WTC11 (cell line): Measurements from ENCODE around the gene NOS3. TPM values are rescaled to one million over a fixed set of nuclear protein-coding genes. Genes with fewer than 3 reads are reported as not detected.

Source experiments
- AFF4 ChIP-seq: sonication (generic); formaldehyde crosslinking; IDR thresholded peaks from 2 replicates; pipeline ENCODE4 v1.8.1; 2023; ENCODE audit warnings: mild to moderate bottlenecking, missing genetic modification reagents, borderline replicate concordance
- ARID4B ChIP-seq: sonication (generic); formaldehyde crosslinking; IDR thresholded peaks from 2 replicates; pipeline ENCODE4 v1.8.0; 2023; ENCODE audit warnings: missing genetic modification reagents, mild to moderate bottlenecking, borderline replicate concordance
- ATF3 ChIP-seq: sonication (generic); formaldehyde crosslinking; conservative IDR thresholded peaks from 2 replicates; pipeline ENCODE4 v1.8.1; 2022; ENCODE audit warnings: mild to moderate bottlenecking, missing genetic modification reagents
- ATF6 ChIP-seq: sonication (generic); formaldehyde crosslinking; IDR thresholded peaks from 2 replicates; pipeline ENCODE4 v1.8.1; 2023; ENCODE audit warnings: mild to moderate bottlenecking, missing genetic modification reagents
- ELF4 ChIP-seq: sonication (generic); formaldehyde crosslinking; IDR thresholded peaks from 2 replicates; pipeline ENCODE4 v1.8.1; 2022; ENCODE audit warnings: low read depth, mild to moderate bottlenecking, moderate library complexity, missing genetic modification reagents
- ERG ChIP-seq: fragments of 250-450 bp; sonication (Bioruptor Pico); IDR thresholded peaks from 2 replicates; pipeline ENCODE4 v1.8.0; 2021; ENCODE audit warnings: mild to moderate bottlenecking
- ESRRA ChIP-seq: sonication (generic); formaldehyde crosslinking; IDR thresholded peaks from 2 replicates; pipeline ENCODE4 v1.8.1; 2022; ENCODE audit warnings: mild to moderate bottlenecking, missing genetic modification reagents, borderline replicate concordance
- ETV6 ChIP-seq: sonication (generic); formaldehyde crosslinking; IDR thresholded peaks from 2 replicates; pipeline ENCODE4 v1.8.1; 2022; ENCODE audit warnings: mild to moderate bottlenecking, missing genetic modification reagents
- FOXK1 ChIP-seq: sonication (generic); formaldehyde crosslinking; IDR thresholded peaks from 2 replicates; pipeline ENCODE4 v1.8.0; 2022; ENCODE audit warnings: mild to moderate bottlenecking, moderate library complexity, missing genetic modification reagents
- GABPB1 ChIP-seq: sonication (generic); formaldehyde crosslinking; IDR thresholded peaks from 2 replicates; pipeline ENCODE4 v1.8.1; 2023; ENCODE audit warnings: mild to moderate bottlenecking, missing genetic modification reagents
- IRF1 ChIP-seq: sonication (generic); formaldehyde crosslinking; IDR thresholded peaks from 2 replicates; pipeline ENCODE4 v1.8.0; 2023; ENCODE audit warnings: missing genetic modification reagents
- MYBL2 ChIP-seq: sonication (generic); formaldehyde crosslinking; IDR thresholded peaks from 2 replicates; pipeline ENCODE4 v1.8.1; 2023; ENCODE audit warnings: mild to moderate bottlenecking, moderate library complexity, missing genetic modification reagents
- NR1H2 ChIP-seq: sonication (generic); formaldehyde crosslinking; IDR thresholded peaks from 2 replicates; pipeline ENCODE4 v1.9.0; 2021; ENCODE audit warnings: mild to moderate bottlenecking, moderate library complexity, missing genetic modification reagents
- SOX15 ChIP-seq: fragments of 250-450 bp; sonication (Bioruptor Pico); IDR thresholded peaks from 2 replicates; pipeline ENCODE4 v1.9.0; 2021; ENCODE audit warnings: mild to moderate bottlenecking
- ZNF121 ChIP-seq: sonication (generic); formaldehyde crosslinking; IDR thresholded peaks from 2 replicates; pipeline ENCODE4 v1.8.0; 2023; ENCODE audit warnings: missing genetic modification reagents
- ZNF219 ChIP-seq: sonication (generic); formaldehyde crosslinking; IDR thresholded peaks from 2 replicates; pipeline ENCODE4 v1.8.0; 2023; ENCODE audit warnings: missing genetic modification reagents, mild to moderate bottlenecking, borderline replicate concordance
- ZNF263 ChIP-seq: sonication (generic); formaldehyde crosslinking; IDR thresholded peaks from 2 replicates; pipeline ENCODE4 v1.8.1; 2022; ENCODE audit warnings: low read depth, mild to moderate bottlenecking, moderate library complexity, missing genetic modification reagents
- ZNF281 ChIP-seq: sonication (generic); formaldehyde crosslinking; IDR thresholded peaks from 2 replicates; pipeline ENCODE4 v1.8.0; 2023; ENCODE audit warnings: mild to moderate bottlenecking, missing genetic modification reagents
- ZNF396 ChIP-seq: fragments of 250-450 bp; sonication (Bioruptor Pico); IDR thresholded peaks from 2 replicates; pipeline ENCODE4 v1.8.0; 2021; ENCODE audit warnings: mild to moderate bottlenecking, moderate library complexity, borderline replicate concordance
- ZNF416 ChIP-seq: fragments of 250-450 bp; sonication (Bioruptor Pico); IDR thresholded peaks from 2 replicates; pipeline ENCODE4 v1.9.0; 2021; ENCODE audit warnings: mild to moderate bottlenecking, inconsistent platforms
- total RNA-seq: library from RNA; stranded (reverse); gene quantifications from 3 replicates; pipeline ENCODE4 v1.2.3, GENCODE V29; 2021
- TF ChIP-seq, protein P1 (sequence below): fragments of 250-450 bp; sonication (Bioruptor Pico); IDR thresholded peaks from 2 replicates; pipeline ENCODE4 v1.9.0; 2021; ENCODE audit warnings: mild to moderate bottlenecking
- TF ChIP-seq, protein P2 (sequence below): sonication (generic); formaldehyde crosslinking; IDR thresholded peaks from 2 replicates; pipeline ENCODE4 v1.8.1; 2022; ENCODE audit warnings: missing genetic modification reagents, borderline replicate concordance

Gene NOS3
- total RNA-seq, 1 experiment from 2014 or later, result 6.6 TPM

GRCh38 chr7:151051108-151051507, 60.3 kb downstream of the NOS3 start (continued):
- peak; percentile 83; the same call in 1 of the 2 replicates for TF ChIP-seq AFF4
- TF ChIP-seq ETV6, result peak; percentile 97
- no peak for TF ChIP-seq GABPB1 (CRISPR knock-in tag)
- TF ChIP-seq, protein P1, sequence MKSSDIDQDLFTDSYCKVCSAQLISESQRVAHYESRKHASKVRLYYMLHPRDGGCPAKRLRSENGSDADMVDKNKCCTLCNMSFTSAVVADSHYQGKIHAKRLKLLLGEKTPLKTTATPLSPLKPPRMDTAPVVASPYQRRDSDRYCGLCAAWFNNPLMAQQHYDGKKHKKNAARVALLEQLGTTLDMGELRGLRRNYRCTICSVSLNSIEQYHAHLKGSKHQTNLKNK (CRISPR knock-in tag), result no peak
- peak; percentile 98 for TF ChIP-seq ESRRA
- TF ChIP-seq ZNF121, result no peak; the same call in 1 of the 2 replicates
- TF ChIP-seq ZNF281 (CRISPR knock-in tag), result peak; percentile 97
- TF ChIP-seq ZNF219 (CRISPR knock-in tag), result peak; percentile 95; the same call in 1 of the 2 replicates
- TF ChIP-seq ZNF396 (CRISPR knock-in tag), result no peak
- TF ChIP-seq, protein P2, sequence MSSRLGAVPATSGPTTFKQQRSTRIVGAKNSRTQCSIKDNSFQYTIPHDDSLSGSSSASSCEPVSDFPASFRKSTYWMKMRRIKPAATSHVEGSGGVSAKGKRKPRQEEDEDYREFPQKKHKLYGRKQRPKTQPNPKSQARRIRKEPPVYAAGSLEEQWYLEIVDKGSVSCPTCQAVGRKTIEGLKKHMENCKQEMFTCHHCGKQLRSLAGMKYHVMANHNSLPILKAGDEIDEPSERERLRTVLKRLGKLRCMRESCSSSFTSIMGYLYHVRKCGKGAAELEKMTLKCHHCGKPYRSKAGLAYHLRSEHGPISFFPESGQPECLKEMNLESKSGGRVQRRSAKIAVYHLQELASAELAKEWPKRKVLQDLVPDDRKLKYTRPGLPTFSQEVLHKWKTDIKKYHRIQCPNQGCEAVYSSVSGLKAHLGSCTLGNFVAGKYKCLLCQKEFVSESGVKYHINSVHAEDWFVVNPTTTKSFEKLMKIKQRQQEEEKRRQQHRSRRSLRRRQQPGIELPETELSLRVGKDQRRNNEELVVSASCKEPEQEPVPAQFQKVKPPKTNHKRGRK (CRISPR knock-in tag), result peak; percentile 50; the same call in 1 of the 2 replicates
- peak; percentile 95 for TF ChIP-seq MYBL2 (CRISPR knock-in tag)
- TF ChIP-seq NR1H2 (CRISPR knock-in tag), result peak; percentile 79; the same call in 1 of the 2 replicates
- TF ChIP-seq ERG (CRISPR knock-in tag), result no peak
- TF ChIP-seq ARID4B, result peak; percentile 100
- TF ChIP-seq ZNF263 (CRISPR knock-in tag), result no peak; the same call in 1 of the 2 replicates
- peak; percentile 90 for TF ChIP-seq ATF3
- TF ChIP-seq FOXK1 (CRISPR knock-in tag), result peak; percentile 98
- peak; percentile 91 for TF ChIP-seq ELF4 (CRISPR knock-in tag)
- no peak for TF ChIP-seq ZNF416 (CRISPR knock-in tag)
- TF ChIP-seq SOX15 (CRISPR knock-in tag), result no peak
- TF ChIP-seq IRF1, result peak; percentile 97
- TF ChIP-seq ATF6 (CRISPR knock-in tag), result peak; percentile 73
